HepG2 (cell line): ENCODE measurements around the gene DST. TPM values are rescaled to one million over a fixed set of nuclear protein-coding genes. Genes with fewer than 3 reads are reported as not detected.

Experiments used
- ATAC-seq: fragments of 200-7000 bp; cut with Tn5 transposase; 3 replicates; pipeline ENCODE4 v1.9.1; 2020; ENCODE audit warnings: mild to moderate bottlenecking, moderate library complexity
- BruUV-seq: library from RNA; stranded (reverse); fragments of 400-500 nt; replicated peaks from 2 replicates; lab custom pipeline; 2021; lab: Mats Ljungman, UMichigan
- CTCF ChIA-PET: fragments of 300-600 bp; formaldehyde crosslinking; extraction: SDS; loops from one replicate; lab custom pipeline; 2021; ENCODE audit warnings: low total read pairs, inconsistent platforms, low intra/inter-chr PET ratio; lab: Yijun Ruan, JAX
- POLR2A ChIA-PET: fragments of 350-600 bp; sonication (Branson Sonifier 250); formaldehyde crosslinking; loops from one replicate; lab custom pipeline; 2020; ENCODE audit warnings: antibody characterized with exemption, inconsistent platforms; lab: Yijun Ruan, JAX
- DNase-seq: peaks from one replicate; pipeline ENCODE4 v3.0.0-alpha.2; 2015; ENCODE audit warnings: low spot score
- FAIRE-seq: peaks from 3 replicates; lab custom pipeline; 2011; peaks lifted over from hg19 to GRCh38; lab: Jason Lieb, UNC
- H2AFZ ChIP-seq: one replicate; pipeline ENCODE4 v1.6.1; 2011; ENCODE audit warnings: low read length, inconsistent platforms
- H3K27ac ChIP-seq: fragments of 300-600 bp; 3 replicates; pipeline ENCODE4 v1.8.0; 2011; ENCODE audit warnings: mixed run types, mild to moderate bottlenecking, mixed read lengths, low read length, inconsistent platforms; ENCODE audit not compliant: insufficient read depth; ENCODE audit errors: extremely low read length
- H3K27me3 ChIP-seq, 2 experiments: fragments of 200-600 bp in 1 of 2; 2 replicates in 1 of 2; 3 replicates in 1 of 2; pipeline versions ENCODE4 v1.6.0 to v1.8.0; 2011; ENCODE audit warnings: low read length in 2 of 2, mild to moderate bottlenecking in 2 of 2, moderate library complexity in 2 of 2, inconsistent platforms in 1 of 2; ENCODE audit not compliant: insufficient read depth in 2 of 2, control insufficient read depth in 1 of 2
- H3K36me3 ChIP-seq, 2 experiments: fragments of 200-600 bp in 1 of 2; replicated peaks in 1 of 2; 2 replicates in 1 of 2; 3 replicates in 1 of 2; pipeline versions ENCODE4 v1.5.1 to v1.8.0; 2011; ENCODE audit warnings: low read length in 2 of 2, inconsistent platforms in 1 of 2; ENCODE audit not compliant: insufficient read depth in 2 of 2, control insufficient read depth in 1 of 2
- H3K4me1 ChIP-seq: 2 replicates; pipeline ENCODE4 v1.5.1; 2012; ENCODE audit warnings: low read length, inconsistent platforms; ENCODE audit not compliant: insufficient read depth
- H3K4me2 ChIP-seq: 2 replicates; pipeline ENCODE4 v1.6.0; 2011; ENCODE audit warnings: low read depth, low read length, inconsistent platforms
- H3K4me3 ChIP-seq, 3 experiments: fragments of 200-600 bp in 1 of 3; sonication (generic), shearing (Covaris generic) in 1 of 3; replicated peaks in 1 of 3; 2 replicates each; pipeline ENCODE4 v1.5.1; 2011 to 2016; ENCODE audit warnings: low read length in 3 of 3, inconsistent platforms in 2 of 3, low read depth in 2 of 3, mild to moderate bottlenecking in 2 of 3, control low read depth in 1 of 3, mixed read lengths in 1 of 3; ENCODE audit not compliant: insufficient read depth in 1 of 3
- H3K79me2 ChIP-seq: one replicate; pipeline ENCODE4 v1.6.1; 2011; ENCODE audit warnings: low read length, inconsistent platforms; ENCODE audit not compliant: insufficient read depth
- H3K9ac ChIP-seq: 2 replicates; pipeline ENCODE4 v1.6.0; 2011; ENCODE audit warnings: mild to moderate bottlenecking, low read depth, low read length, inconsistent platforms; ENCODE audit not compliant: insufficient read depth
- H3K9me3 ChIP-seq: 2 replicates; pipeline ENCODE4 v1.5.1; 2012; ENCODE audit warnings: mild to moderate bottlenecking, low read length
- H4K20me1 ChIP-seq: 2 replicates; pipeline ENCODE4 v1.6.0; 2011; ENCODE audit warnings: inconsistent platforms, mild to moderate bottlenecking, low read length, moderate library complexity; ENCODE audit not compliant: insufficient read depth
- ADNP ChIP-seq: sonication (generic); formaldehyde crosslinking; IDR thresholded peaks from 2 replicates; pipeline ENCODE4 v1.4.0; 2020; ENCODE audit warnings: missing genetic modification reagents
- AFF4 ChIP-seq: sonication (generic); formaldehyde crosslinking; IDR thresholded peaks from 2 replicates; pipeline ENCODE4 v1.4.0; 2020; ENCODE audit warnings: missing genetic modification reagents
- EEA1 ChIP-seq: sonication (generic); formaldehyde crosslinking; IDR thresholded peaks from 2 replicates; pipeline ENCODE4 v1.5.1; 2020; ENCODE audit warnings: mild to moderate bottlenecking, missing genetic modification reagents, borderline replicate concordance
- FOXK1 ChIP-seq: sonication (generic); formaldehyde crosslinking; IDR thresholded peaks from 2 replicates; pipeline ENCODE4 v1.4.0; 2020; ENCODE audit warnings: low read depth, missing genetic modification reagents, borderline replicate concordance
- GTF3A ChIP-seq: sonication (generic); formaldehyde crosslinking; conservative IDR thresholded peaks from 2 replicates; pipeline ENCODE4 v1.4.0; 2020; ENCODE audit warnings: mild to moderate bottlenecking, missing genetic modification reagents
- SMARCE1 ChIP-seq: fragments of 450-650 bp; IDR thresholded peaks from 2 replicates; pipeline ENCODE4 v1.6.1; 2017; ENCODE audit warnings: borderline replicate concordance
- SP2 ChIP-seq: sonication (generic); formaldehyde crosslinking; IDR thresholded peaks from 2 replicates; pipeline ENCODE4 v1.5.1; 2020; ENCODE audit warnings: mild to moderate bottlenecking, missing genetic modification reagents
- SP5 ChIP-seq: IDR thresholded peaks from 2 replicates; pipeline ENCODE4 v1.6.1; 2016; ENCODE audit warnings: low read depth, borderline replicate concordance
- TEAD2 ChIP-seq: sonication (generic); formaldehyde crosslinking; IDR thresholded peaks from 2 replicates; pipeline ENCODE4 v1.9.0; 2021; ENCODE audit warnings: missing genetic modification reagents
- TERF1 ChIP-seq: sonication (generic); formaldehyde crosslinking; IDR thresholded peaks from 2 replicates; pipeline ENCODE4 v1.8.0; 2022; ENCODE audit warnings: mild to moderate bottlenecking, missing genetic modification reagents, moderate library complexity
- TOPORS ChIP-seq: sonication (generic); formaldehyde crosslinking; IDR thresholded peaks from 2 replicates; pipeline ENCODE4 v1.8.0; 2023; ENCODE audit warnings: mild to moderate bottlenecking, missing genetic modification reagents
- ZNF224 ChIP-seq: sonication (generic); formaldehyde crosslinking; IDR thresholded peaks from 2 replicates; pipeline ENCODE4 v1.5.0; 2020; ENCODE audit warnings: mild to moderate bottlenecking, missing genetic modification reagents
- ZNF577 ChIP-seq: sonication (generic); formaldehyde crosslinking; IDR thresholded peaks from 2 replicates; pipeline ENCODE4 v1.4.0; 2020; ENCODE audit warnings: mild to moderate bottlenecking, low read depth, missing genetic modification reagents, borderline replicate concordance
- ZNF589 ChIP-seq: sonication (generic); formaldehyde crosslinking; conservative IDR thresholded peaks from 2 replicates; pipeline ENCODE4 v1.8.0; 2022; ENCODE audit warnings: mild to moderate bottlenecking, moderate library complexity, missing genetic modification reagents
- ZNF782 ChIP-seq: sonication (generic); formaldehyde crosslinking; IDR thresholded peaks from 2 replicates; pipeline ENCODE4 v1.4.0; 2020; ENCODE audit warnings: missing genetic modification reagents, mild to moderate bottlenecking, borderline replicate concordance
- WGBS: methylation state at CpG from one replicate; pipeline ENCODE4 v1.1.6; 2017; ENCODE audit warnings: low lambda C conversion rate; 5-methylcytosine and 5-hydroxymethylcytosine counted together
- in situ Hi-C: cut with HindIII; loops from 2 replicates; pipeline ENCODE4 v1.10.0; 2017; ENCODE audit warnings: low pct_unique_long_range_greater_than_20kb; ENCODE audit not compliant: extremely low pct_ligation_motif_present
- intact Hi-C: fragments of 100-400 bp; cut with micrococcal nuclease; formaldehyde crosslinking; loops from one replicate; pipeline ENCODE4 v1.10.0; 2022; ENCODE audit not compliant: unreplicated experiment
- polyA plus RNA-seq, 8 experiments: library from polyadenylated mRNA; depleted of rRNA in 3 of 8; stranded (reverse) in 7 of 8; unstranded in 1 of 8; fragments of >200 nt; fragmentation: Illumina TruSeq in 4 of 8; extraction: Trizol in 4 of 8; gene quantifications; 2 replicates each; pipeline versions ENCODE4 v1.2.1 to v1.2.3, GENCODE V29; 2011 to 2016; ENCODE audit warnings: low read depth in 4 of 8, missing spikeins in 1 of 8, mixed read lengths in 1 of 8; ENCODE audit not compliant: insufficient read depth in 1 of 8
- total RNA-seq, 5 experiments: library from RNA; depleted of rRNA; stranded (reverse); fragments of >200 nt; fragmentation: Illumina TruSeq; extraction: Trizol; gene quantifications; 2 replicates each; pipeline ENCODE4 v1.2.3, GENCODE V29; 2016; ENCODE audit warnings: low read depth in 1 of 5
- TF ChIP-seq, protein P1 (sequence below): sonication (generic); formaldehyde crosslinking; IDR thresholded peaks from 2 replicates; pipeline ENCODE4 v1.4.0; 2020; ENCODE audit warnings: missing genetic modification reagents

DST gene
- total and polyA plus RNA-seq, 2 of the 13 experiments (the other 11 are each of a cell fraction or from before 2014, with no cell fraction given), result 64.4 to 89.0 TPM

GRCh38 chr6:56574292-56574691 lies 68.4 kb downstream of the DST start:
- Histone ChIP-seq H3K36me3 (no peaks in the 10 kb centered on the region), H4K20me1 (no peaks in the 10 kb centered on the region), H3K79me2 (no peaks in the 10 kb centered on the region), H2AFZ (no peak overlapping the region), H3K27ac (no peak overlapping the region), H3K9ac (no peak overlapping the region), H3K9me3 (no peaks in the 10 kb centered on the region), H3K4me2 (no peak overlapping the region), H3K27me3 (no peaks in the 10 kb centered on the region), H3K4me1 (peaks cover 29% of the 10 kb centered on the region), H3K4me3 (no peak overlapping the region)
- intact Hi-C loops (no loop called here), in situ Hi-C loops (loop anchor here (10.0 kb wide), 1 partner anchor 209 kb away; no protein-coding TSS in a partner anchor)
- ATAC-seq (no peak), DNase-seq (no peak), FAIRE-seq (no peak)
- WGBS, result 93% methylated on average over 2 of the region's 2 CpGs
- ChIA-PET POLR2A (no interaction called here), CTCF (no interaction called here)
- no TSS peak for BruUV-seq
- TF ChIP-seq, protein P1, sequence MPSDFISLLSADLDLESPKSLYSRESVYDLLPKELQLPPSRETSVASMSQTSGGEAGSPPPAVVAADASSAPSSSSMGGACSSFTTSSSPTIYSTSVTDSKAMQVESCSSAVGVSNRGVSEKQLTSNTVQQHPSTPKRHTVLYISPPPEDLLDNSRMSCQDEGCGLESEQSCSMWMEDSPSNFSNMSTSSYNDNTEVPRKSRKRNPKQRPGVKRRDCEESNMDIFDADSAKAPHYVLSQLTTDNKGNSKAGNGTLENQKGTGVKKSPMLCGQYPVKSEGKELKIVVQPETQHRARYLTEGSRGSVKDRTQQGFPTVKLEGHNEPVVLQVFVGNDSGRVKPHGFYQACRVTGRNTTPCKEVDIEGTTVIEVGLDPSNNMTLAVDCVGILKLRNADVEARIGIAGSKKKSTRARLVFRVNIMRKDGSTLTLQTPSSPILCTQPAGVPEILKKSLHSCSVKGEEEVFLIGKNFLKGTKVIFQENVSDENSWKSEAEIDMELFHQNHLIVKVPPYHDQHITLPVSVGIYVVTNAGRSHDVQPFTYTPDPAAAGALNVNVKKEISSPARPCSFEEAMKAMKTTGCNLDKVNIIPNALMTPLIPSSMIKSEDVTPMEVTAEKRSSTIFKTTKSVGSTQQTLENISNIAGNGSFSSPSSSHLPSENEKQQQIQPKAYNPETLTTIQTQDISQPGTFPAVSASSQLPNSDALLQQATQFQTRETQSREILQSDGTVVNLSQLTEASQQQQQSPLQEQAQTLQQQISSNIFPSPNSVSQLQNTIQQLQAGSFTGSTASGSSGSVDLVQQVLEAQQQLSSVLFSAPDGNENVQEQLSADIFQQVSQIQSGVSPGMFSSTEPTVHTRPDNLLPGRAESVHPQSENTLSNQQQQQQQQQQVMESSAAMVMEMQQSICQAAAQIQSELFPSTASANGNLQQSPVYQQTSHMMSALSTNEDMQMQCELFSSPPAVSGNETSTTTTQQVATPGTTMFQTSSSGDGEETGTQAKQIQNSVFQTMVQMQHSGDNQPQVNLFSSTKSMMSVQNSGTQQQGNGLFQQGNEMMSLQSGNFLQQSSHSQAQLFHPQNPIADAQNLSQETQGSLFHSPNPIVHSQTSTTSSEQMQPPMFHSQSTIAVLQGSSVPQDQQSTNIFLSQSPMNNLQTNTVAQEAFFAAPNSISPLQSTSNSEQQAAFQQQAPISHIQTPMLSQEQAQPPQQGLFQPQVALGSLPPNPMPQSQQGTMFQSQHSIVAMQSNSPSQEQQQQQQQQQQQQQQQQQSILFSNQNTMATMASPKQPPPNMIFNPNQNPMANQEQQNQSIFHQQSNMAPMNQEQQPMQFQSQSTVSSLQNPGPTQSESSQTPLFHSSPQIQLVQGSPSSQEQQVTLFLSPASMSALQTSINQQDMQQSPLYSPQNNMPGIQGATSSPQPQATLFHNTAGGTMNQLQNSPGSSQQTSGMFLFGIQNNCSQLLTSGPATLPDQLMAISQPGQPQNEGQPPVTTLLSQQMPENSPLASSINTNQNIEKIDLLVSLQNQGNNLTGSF (CRISPR knock-in tag), result no peak
- TF ChIP-seq ZNF589 (CRISPR knock-in tag), result no peak
- TF ChIP-seq TOPORS (CRISPR knock-in tag), result no peak
- TF ChIP-seq TEAD2 (CRISPR knock-in tag), result no peak
- no peak for TF ChIP-seq FOXK1 (CRISPR knock-in tag)
- TF ChIP-seq ADNP (CRISPR knock-in tag), result no peak
- no peak for TF ChIP-seq EEA1
- no peak for TF ChIP-seq SP2
- no peak for TF ChIP-seq AFF4 (CRISPR knock-in tag)
- no peak for TF ChIP-seq ZNF577 (CRISPR knock-in tag)
- TF ChIP-seq TERF1, result no peak
- no peak for TF ChIP-seq ZNF782 (CRISPR knock-in tag)
- TF ChIP-seq ZNF224 (CRISPR knock-in tag), result no peak
- no peak for TF ChIP-seq GTF3A (CRISPR knock-in tag)
- TF ChIP-seq SP5 (CRISPR knock-in tag), result no peak
- no peak for TF ChIP-seq SMARCE1
